Measurements from ENCODE around the gene HIBADH.

DNA sequence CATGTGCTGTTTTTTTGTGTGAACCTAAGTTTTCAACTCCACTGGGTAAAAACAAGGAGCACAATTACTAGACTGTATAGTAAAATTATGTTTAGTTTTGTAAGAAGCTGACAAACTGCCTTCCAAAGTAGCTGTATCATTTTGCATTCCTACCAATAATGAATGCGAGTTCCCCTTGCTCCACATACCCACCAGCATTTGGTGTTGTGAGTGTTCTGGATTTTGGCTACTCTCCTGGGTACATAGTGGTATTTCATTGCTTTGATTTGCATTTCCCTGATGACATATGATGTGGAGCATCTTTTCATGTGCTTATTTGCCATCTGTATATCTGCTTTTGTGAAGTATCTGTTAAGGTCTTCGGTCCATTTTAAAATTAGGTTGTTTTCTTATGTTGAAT lies 178.2 kb downstream of the HIBADH start:
- TF ChIP-seq, protein P1, sequence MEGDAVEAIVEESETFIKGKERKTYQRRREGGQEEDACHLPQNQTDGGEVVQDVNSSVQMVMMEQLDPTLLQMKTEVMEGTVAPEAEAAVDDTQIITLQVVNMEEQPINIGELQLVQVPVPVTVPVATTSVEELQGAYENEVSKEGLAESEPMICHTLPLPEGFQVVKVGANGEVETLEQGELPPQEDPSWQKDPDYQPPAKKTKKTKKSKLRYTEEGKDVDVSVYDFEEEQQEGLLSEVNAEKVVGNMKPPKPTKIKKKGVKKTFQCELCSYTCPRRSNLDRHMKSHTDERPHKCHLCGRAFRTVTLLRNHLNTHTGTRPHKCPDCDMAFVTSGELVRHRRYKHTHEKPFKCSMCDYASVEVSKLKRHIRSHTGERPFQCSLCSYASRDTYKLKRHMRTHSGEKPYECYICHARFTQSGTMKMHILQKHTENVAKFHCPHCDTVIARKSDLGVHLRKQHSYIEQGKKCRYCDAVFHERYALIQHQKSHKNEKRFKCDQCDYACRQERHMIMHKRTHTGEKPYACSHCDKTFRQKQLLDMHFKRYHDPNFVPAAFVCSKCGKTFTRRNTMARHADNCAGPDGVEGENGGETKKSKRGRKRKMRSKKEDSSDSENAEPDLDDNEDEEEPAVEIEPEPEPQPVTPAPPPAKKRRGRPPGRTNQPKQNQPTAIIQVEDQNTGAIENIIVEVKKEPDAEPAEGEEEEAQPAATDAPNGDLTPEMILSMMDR (IDR thresholded peaks at IDR 0.05) = no peak
- no peak for TF ChIP-seq POLR2A (IDR thresholded peaks at IDR 0.05)
